ENCODE results near the gene KIF24. TPM values are rescaled to one million over a fixed set of nuclear protein-coding genes. Genes with fewer than 3 reads are reported as not detected.

Gene KIF24
- total RNA-seq, 4 donors from 2014 or later: 0.42 to 1.5 (median 0.62) TPM

DNA sequence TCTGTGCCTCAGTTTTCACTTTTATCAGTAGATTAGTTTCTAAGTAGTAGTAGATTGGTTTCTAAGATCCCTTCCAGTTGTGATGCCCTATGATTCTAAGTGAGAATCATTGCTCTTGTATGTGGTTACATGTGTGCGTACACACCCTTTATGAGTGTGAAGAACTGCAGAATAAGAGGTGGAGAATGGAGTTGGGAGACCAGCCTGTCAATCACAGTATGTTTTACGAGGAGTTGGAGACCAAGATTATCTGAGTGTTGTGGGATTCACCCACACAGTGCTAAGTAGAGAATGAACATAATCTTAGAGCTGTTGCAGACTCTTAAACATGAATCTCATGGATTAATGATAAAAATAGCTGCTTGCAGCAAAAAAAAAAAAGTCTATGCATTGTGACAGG, 37.6 kb downstream of the KIF24 start:
- WGBS: 92% methylated on average over 2 of the region's 2 CpGs
- H3K9me3 ChIP-seq: no peaks in the 10 kb centered on the region
- H3K4me3 ChIP-seq: no peak overlapping the region
- no peak overlapping the region for H3K27ac ChIP-seq (replicated peaks in 1 of 4)
- TF ChIP-seq POLR2AphosphoS5 (IDR thresholded peaks at IDR 0.05) (no peak), EP300 (IDR thresholded peaks at IDR 0.05) (no peak), POLR2A (IDR thresholded peaks at IDR 0.05; ENCODE audit: low read depth) (no peak)
- TF ChIP-seq, protein P1, sequence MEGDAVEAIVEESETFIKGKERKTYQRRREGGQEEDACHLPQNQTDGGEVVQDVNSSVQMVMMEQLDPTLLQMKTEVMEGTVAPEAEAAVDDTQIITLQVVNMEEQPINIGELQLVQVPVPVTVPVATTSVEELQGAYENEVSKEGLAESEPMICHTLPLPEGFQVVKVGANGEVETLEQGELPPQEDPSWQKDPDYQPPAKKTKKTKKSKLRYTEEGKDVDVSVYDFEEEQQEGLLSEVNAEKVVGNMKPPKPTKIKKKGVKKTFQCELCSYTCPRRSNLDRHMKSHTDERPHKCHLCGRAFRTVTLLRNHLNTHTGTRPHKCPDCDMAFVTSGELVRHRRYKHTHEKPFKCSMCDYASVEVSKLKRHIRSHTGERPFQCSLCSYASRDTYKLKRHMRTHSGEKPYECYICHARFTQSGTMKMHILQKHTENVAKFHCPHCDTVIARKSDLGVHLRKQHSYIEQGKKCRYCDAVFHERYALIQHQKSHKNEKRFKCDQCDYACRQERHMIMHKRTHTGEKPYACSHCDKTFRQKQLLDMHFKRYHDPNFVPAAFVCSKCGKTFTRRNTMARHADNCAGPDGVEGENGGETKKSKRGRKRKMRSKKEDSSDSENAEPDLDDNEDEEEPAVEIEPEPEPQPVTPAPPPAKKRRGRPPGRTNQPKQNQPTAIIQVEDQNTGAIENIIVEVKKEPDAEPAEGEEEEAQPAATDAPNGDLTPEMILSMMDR (IDR thresholded peaks at IDR 0.05): no peak
- DNase-seq (ENCODE audit: extremely low spot score): no peak
- intact Hi-C loops (cut with DNase I): no loop called here
- no peaks in the 10 kb centered on the region for H3K4me1 ChIP-seq
- H3K27me3 ChIP-seq: no peaks in the 10 kb centered on the region
- H3K36me3 ChIP-seq: no peaks in the 10 kb centered on the region

DNA sequence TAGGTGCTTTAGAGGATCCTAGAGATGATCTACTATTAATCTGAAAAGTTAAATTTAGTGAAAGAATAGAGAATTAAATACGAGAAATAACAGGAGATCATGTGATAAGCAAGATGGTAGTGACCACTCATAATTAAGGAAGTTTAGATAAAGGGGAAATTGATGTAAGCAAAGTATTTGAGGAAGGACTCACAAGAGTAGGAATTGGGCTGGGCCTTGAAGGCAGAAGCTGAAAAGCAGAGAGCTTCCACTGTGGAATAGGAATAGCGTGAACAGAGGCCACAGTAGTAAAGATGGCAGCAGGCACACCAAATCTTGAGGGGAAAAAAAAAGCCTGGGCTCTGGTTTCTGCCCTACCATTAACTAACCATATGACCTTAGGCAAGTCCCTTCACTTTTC, 38.0 kb downstream of the KIF24 start:
- Histone ChIP-seq H3K36me3 (no peaks in the 10 kb centered on the region), H3K4me1 (no peaks in the 10 kb centered on the region), H3K9me3 (no peaks in the 10 kb centered on the region), H3K27ac (replicated peaks in 1 of 4) (no peak overlapping the region), H3K27me3 (no peaks in the 10 kb centered on the region), H3K4me3 (no peak overlapping the region)
- intact Hi-C loops (cut with DNase I): no loop called here
- TF ChIP-seq EP300 (IDR thresholded peaks at IDR 0.05) (no peak), POLR2A (IDR thresholded peaks at IDR 0.05; ENCODE audit: low read depth) (no peak), POLR2AphosphoS5 (IDR thresholded peaks at IDR 0.05) (no peak)
- TF ChIP-seq, protein P1 (IDR thresholded peaks at IDR 0.05): no peak
- DNase-seq (ENCODE audit: extremely low spot score): no peak
- WGBS: 84% methylated on average over 2 of the region's 2 CpGs

DNA sequence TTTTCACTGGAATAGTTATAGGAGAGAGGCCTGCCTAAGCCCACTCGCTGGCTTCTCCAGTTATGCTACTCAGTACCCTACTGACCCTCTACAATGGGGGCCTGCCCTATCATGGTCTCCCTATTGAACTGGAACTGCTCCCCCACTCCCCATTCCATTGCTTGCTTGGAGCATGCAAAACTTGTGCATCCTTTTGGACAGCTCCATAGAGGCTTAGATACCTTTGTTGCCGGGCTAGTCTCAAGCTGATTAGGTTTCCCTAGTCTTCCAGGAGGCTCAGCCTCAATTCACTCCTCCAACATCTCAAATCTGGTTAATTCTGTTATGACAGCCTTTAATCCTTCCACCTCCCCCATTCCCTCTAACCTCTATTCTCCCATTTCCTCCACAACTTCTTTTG, 39.9 kb downstream of the KIF24 start:
- Histone ChIP-seq H3K36me3 (no peaks in the 10 kb centered on the region), H3K9me3 (no peaks in the 10 kb centered on the region), H3K27ac (replicated peaks in 1 of 4) (no peak overlapping the region), H3K4me3 (no peak overlapping the region), H3K4me1 (no peaks in the 10 kb centered on the region), H3K27me3 (no peaks in the 10 kb centered on the region)
- WGBS: 90% methylated on average over 2 of the region's 2 CpGs
- intact Hi-C loops (cut with DNase I): no loop called here
- TF ChIP-seq POLR2AphosphoS5 (IDR thresholded peaks at IDR 0.05) (no peak), POLR2A (IDR thresholded peaks at IDR 0.05; ENCODE audit: low read depth) (no peak), EP300 (IDR thresholded peaks at IDR 0.05) (no peak)
- TF ChIP-seq, protein P1 (IDR thresholded peaks at IDR 0.05): no peak
- DNase-seq (ENCODE audit: extremely low spot score): no peak

DNA sequence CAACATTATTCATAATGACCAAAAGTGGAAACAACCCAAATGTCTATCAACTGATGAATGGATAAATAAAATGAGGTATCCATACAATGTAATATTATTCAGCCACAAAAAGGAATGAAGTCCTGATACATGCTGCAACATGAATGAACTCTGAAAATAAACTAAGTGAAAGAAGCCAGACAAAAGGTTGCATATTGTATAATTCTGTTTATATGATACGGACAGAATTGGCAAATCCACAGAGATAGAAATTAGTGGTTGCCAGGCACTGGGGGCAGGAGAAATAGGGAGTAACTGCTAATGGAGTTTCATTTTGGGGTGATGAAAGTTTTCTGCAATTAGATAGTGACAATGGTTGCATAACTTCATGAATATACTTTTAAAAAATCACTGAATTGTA, 47.0 kb downstream of the KIF24 start:
- Histone ChIP-seq H3K9me3 (no peaks in the 10 kb centered on the region), H3K27me3 (no peaks in the 10 kb centered on the region), H3K4me3 (no peak overlapping the region), H3K4me1 (peaks cover 0 to 11% (median 6%) of the 10 kb centered on the region in 4 donors), H3K27ac (replicated peaks in 1 of 4) (no peak overlapping the region), H3K36me3 (no peaks in the 10 kb centered on the region)
- no peak for DNase-seq (ENCODE audit: extremely low spot score)
- intact Hi-C loops (cut with DNase I): no loop called here
- WGBS: 56% methylated on average over 1 of the region's 1 CpG
- TF ChIP-seq POLR2AphosphoS5 (IDR thresholded peaks at IDR 0.05): no peak
- no peak for TF ChIP-seq POLR2A (IDR thresholded peaks at IDR 0.05; ENCODE audit: low read depth)

DNA sequence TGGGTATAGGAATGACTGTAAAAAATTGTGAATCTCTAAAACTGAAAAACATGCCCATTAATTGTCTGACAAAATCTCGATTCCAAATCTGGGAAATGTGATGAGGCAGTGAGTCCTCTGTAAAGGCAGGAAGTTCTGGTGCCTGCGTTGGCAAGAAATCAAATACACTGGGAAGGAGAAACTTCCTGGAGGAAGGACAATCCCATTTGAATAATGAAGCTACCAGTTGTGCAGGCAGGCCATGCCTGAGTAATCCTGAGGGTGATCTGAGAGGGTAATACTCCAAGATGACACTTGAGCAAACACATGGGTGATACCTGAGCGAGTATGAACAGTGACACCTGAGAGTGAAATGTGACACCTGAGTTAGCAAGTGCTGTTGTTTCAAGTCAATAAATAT, 49.7 kb downstream of the KIF24 start:
- intact Hi-C loops (cut with DNase I): no loop called here
- Histone ChIP-seq H3K9me3 (no peaks in the 10 kb centered on the region), H3K27me3 (no peaks in the 10 kb centered on the region), H3K4me1 (peaks cover 0 to 11% (median 6%) of the 10 kb centered on the region in 4 donors), H3K27ac (replicated peaks in 1 of 4) (no peak overlapping the region), H3K36me3 (no peaks in the 10 kb centered on the region), H3K4me3 (no peak overlapping the region)
- 74% methylated on average over 3 of the region's 3 CpGs for WGBS
- no peak for TF ChIP-seq POLR2A (IDR thresholded peaks at IDR 0.05; ENCODE audit: low read depth)
- TF ChIP-seq EP300 (IDR thresholded peaks at IDR 0.05): no peak
- no peak for TF ChIP-seq POLR2AphosphoS5 (IDR thresholded peaks at IDR 0.05)
- TF ChIP-seq, protein P1 (IDR thresholded peaks at IDR 0.05): no peak
- DNase-seq (ENCODE audit: extremely low spot score): no peak

Small RNA genes within 50 kb of the gene (small RNA-seq; reads per million reads assigned to genes)
- gene RNU2-50P: 0 to 0.68 (median 0.08) reads per million in 3 donors

Other genes starting within 250 kb of the KIF24 start
- 10 to 100 TPM; 17.9 to 25.0 (median 21.9) TPM for gene DCAF12, start 202.6 kb downstream of the KIF24 start, total RNA-seq
- gene UBAP1, start 150.2 kb downstream of the KIF24 start, total RNA-seq: 10 to 100 TPM; 54.0 to 84.3 (median 72.6) TPM
- 10 to 100 TPM; 15.0 to 45.3 (median 23.0) TPM for gene NUDT2, start 301 bp upstream of the KIF24 start, total RNA-seq
- gene MYORG, start 47.6 kb upstream of the KIF24 start, total RNA-seq: 10 to 100 TPM in 2 of 4 donors, 1 to 10 TPM in 2; 7.8 to 27.2 (median 15.4) TPM
- 10 to 100 TPM; 12.6 to 19.2 (median 17.0) TPM for gene FAM219A, start 129.3 kb upstream of the KIF24 start, total RNA-seq
- not detected for gene DNAI1, start 129.5 kb upstream of the KIF24 start, total RNA-seq
- 1 to 10 TPM in 2 of 4 donors, under 1 TPM in 1, not detected in 1; 0.50 to 2.0 (median 1.1) TPM for gene ENHO, start 193.7 kb upstream of the KIF24 start, total RNA-seq

Measured in esophagus muscularis mucosa (tissue), 4 donors.